ENCODE data around the gene PKN3. TPM values are rescaled to one million over a fixed set of nuclear protein-coding genes. Genes with fewer than 3 reads are reported as not detected.

PKN3 gene
- total and polyA plus RNA-seq, 9 of the 15 experiments (the other 6 are each of a cell fraction or from before 2014, with no cell fraction given) = 0.82 to 49.2 (median 19.7) TPM

- no peak; the same call in 1 of the 2 replicates for TF ChIP-seq CBFA2T3 (IDR thresholded peaks at IDR 0.05)
- TF ChIP-seq RNF219 (CRISPR knock-in tag; IDR thresholded peaks at IDR 0.05) = no peak
- TF ChIP-seq C11orf30 (IDR thresholded peaks at IDR 0.05; ENCODE audit: low read depth) = no peak
- peak; percentile 98 for TF ChIP-seq SAP30 (IDR thresholded peaks at IDR 0.05; ENCODE audit: borderline replicate concordance, insufficient read depth, low read depth, low read length, poor library complexity, severe bottlenecking)
- TF ChIP-seq SP2 (IDR thresholded peaks at IDR 0.05; ENCODE audit: extremely low read depth, low read depth, low read length, poor library complexity, severe bottlenecking) = no peak
- peak; percentile 51; the same call in 1 of the 2 replicates for TF ChIP-seq CBX5 (IDR thresholded peaks at IDR 0.05; ENCODE audit: borderline replicate concordance, low read depth)
- TF ChIP-seq CBX1 (IDR thresholded peaks at IDR 0.05; ENCODE audit: low read depth) = peak; percentile 96; the same call in 1 of the 2 replicates
- TF ChIP-seq MEIS2 (IDR thresholded peaks at IDR 0.05; ENCODE audit: partially characterized antibody) = peak; percentile 46
- TF ChIP-seq ARID1B (IDR thresholded peaks at IDR 0.05) = peak; percentile 53; the same call in 1 of the 2 replicates
- TF ChIP-seq FOXJ2 (tag; IDR thresholded peaks at IDR 0.05) = peak; percentile 95
- TF ChIP-seq ZNF589 (CRISPR knock-in tag; IDR thresholded peaks at IDR 0.05; ENCODE audit: low read depth) = peak; percentile 93
- TF ChIP-seq CREM (IDR thresholded peaks at IDR 0.05; ENCODE audit: low read depth) = peak; percentile 98
- TF ChIP-seq, protein P1, sequence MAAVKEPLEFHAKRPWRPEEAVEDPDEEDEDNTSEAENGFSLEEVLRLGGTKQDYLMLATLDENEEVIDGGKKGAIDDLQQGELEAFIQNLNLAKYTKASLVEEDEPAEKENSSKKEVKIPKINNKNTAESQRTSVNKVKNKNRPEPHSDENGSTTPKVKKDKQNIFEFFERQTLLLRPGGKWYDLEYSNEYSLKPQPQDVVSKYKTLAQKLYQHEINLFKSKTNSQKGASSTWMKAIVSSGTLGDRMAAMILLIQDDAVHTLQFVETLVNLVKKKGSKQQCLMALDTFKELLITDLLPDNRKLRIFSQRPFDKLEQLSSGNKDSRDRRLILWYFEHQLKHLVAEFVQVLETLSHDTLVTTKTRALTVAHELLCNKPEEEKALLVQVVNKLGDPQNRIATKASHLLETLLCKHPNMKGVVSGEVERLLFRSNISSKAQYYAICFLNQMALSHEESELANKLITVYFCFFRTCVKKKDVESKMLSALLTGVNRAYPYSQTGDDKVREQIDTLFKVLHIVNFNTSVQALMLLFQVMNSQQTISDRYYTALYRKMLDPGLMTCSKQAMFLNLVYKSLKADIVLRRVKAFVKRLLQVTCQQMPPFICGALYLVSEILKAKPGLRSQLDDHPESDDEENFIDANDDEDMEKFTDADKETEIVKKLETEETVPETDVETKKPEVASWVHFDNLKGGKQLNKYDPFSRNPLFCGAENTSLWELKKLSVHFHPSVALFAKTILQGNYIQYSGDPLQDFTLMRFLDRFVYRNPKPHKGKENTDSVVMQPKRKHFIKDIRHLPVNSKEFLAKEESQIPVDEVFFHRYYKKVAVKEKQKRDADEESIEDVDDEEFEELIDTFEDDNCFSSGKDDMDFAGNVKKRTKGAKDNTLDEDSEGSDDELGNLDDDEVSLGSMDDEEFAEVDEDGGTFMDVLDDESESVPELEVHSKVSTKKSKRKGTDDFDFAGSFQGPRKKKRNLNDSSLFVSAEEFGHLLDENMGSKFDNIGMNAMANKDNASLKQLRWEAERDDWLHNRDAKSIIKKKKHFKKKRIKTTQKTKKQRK (IDR thresholded peaks at IDR 0.05; ENCODE audit: borderline replicate concordance, low read depth, low read length) = no peak
- no peak for TF ChIP-seq TFAM (CRISPR knock-in tag; conservative IDR thresholded peaks at IDR 0.05)
- peak; percentile 53; the same call in 1 of the 2 replicates for TF ChIP-seq HNRNPL (IDR thresholded peaks at IDR 0.05; ENCODE audit: low read depth, low read length)
- TF ChIP-seq ZNF561 (CRISPR knock-in tag; conservative IDR thresholded peaks at IDR 0.05) = no peak
- TF ChIP-seq, protein P2, sequence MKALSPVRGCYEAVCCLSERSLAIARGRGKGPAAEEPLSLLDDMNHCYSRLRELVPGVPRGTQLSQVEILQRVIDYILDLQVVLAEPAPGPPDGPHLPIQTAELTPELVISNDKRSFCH (CRISPR knock-in tag; IDR thresholded peaks at IDR 0.05) = no peak
- TF ChIP-seq, protein P2 (tag; IDR thresholded peaks at IDR 0.05) = peak; percentile 98
- peak; percentile 100 for TF ChIP-seq RB1 (IDR thresholded peaks at IDR 0.05; ENCODE audit: low read depth)
- peak; percentile 46 for TF ChIP-seq RBM25 (IDR thresholded peaks at IDR 0.05; ENCODE audit: low read depth, low read length, severe bottlenecking)
- no peak for TF ChIP-seq SNAPC5 (CRISPR knock-in tag; IDR thresholded peaks at IDR 0.05)
- no peak for TF ChIP-seq KDM1A (IDR thresholded peaks at IDR 0.05)
Observed at GRCh38 chr9:128656416-128657343, 45.6 kb upstream of the PKN3 start, which contains the start of gene DYNC2I2 (continued).

Data from K562 (cell line).